SK-N-SH treated with all-trans-retinoic acid at 6 μM for 48 hours (cell line): ENCODE data around the gene LMBR1.
"Not testable (repeated sequence)": the region's sequence is repeated elsewhere in the genome, so short reads cannot be mapped to it uniquely, and the experiment has no call there.

Experiments used
- ATAC-seq: fragments of 200-7000 bp; cut with Tn5 transposase; 3 replicates; pipeline ENCODE4 v1.9.1; 2020; ENCODE audit warnings: mild to moderate bottlenecking, moderate library complexity
- ARNTL ChIP-seq: fragments of 450-650 bp; formaldehyde crosslinking; IDR thresholded peaks from 2 replicates; pipeline ENCODE4 v1.5.0; 2020; ENCODE audit warnings: low read depth, mild to moderate bottlenecking, moderate library complexity, borderline replicate concordance
- BACH2 ChIP-seq: fragments of 250-450 bp; sonication (Bioruptor Pico); IDR thresholded peaks from 2 replicates; pipeline ENCODE4 v1.9.0; 2021; ENCODE audit warnings: mild to moderate bottlenecking, borderline replicate concordance
- CREB5 ChIP-seq: fragments of 250-450 bp; sonication (Bioruptor Pico); IDR thresholded peaks from 2 replicates; pipeline ENCODE4 v1.5.1; 2020; ENCODE audit warnings: low read depth, mild to moderate bottlenecking, moderate library complexity
- CSDC2 ChIP-seq: fragments of 250-450 bp; sonication (Bioruptor Pico); IDR thresholded peaks from 2 replicates; pipeline ENCODE4 v1.5.0; 2020; ENCODE audit warnings: mild to moderate bottlenecking, moderate library complexity
- ESRRG ChIP-seq: fragments of 250-450 bp; sonication (Bioruptor Pico); IDR thresholded peaks from 2 replicates; pipeline ENCODE4 v1.6.1; 2021; ENCODE audit warnings: mild to moderate bottlenecking
- GLIS3 ChIP-seq: fragments of 250-450 bp; sonication (Bioruptor Pico); IDR thresholded peaks from 2 replicates; pipeline ENCODE4 v1.5.0; 2020; ENCODE audit warnings: mild to moderate bottlenecking, moderate library complexity
- ISL1 ChIP-seq: fragments of 250-450 bp; sonication (Bioruptor Pico); IDR thresholded peaks from 2 replicates; pipeline ENCODE4 v2.1.2; 2022; ENCODE audit warnings: mild to moderate bottlenecking, moderate library complexity
- OSR1 ChIP-seq: fragments of 250-450 bp; sonication (Bioruptor Pico); IDR thresholded peaks from 2 replicates; pipeline ENCODE4 v1.8.0; 2022; ENCODE audit warnings: moderate library complexity, mild to moderate bottlenecking, inconsistent platforms
- POU6F1 ChIP-seq: fragments of 250-450 bp; sonication (Bioruptor Pico); IDR thresholded peaks from 2 replicates; pipeline ENCODE4 v1.8.0; 2021; ENCODE audit warnings: low read depth, mild to moderate bottlenecking, moderate library complexity, borderline replicate concordance
- RARB ChIP-seq: fragments of 250-450 bp; sonication (Bioruptor Pico); IDR thresholded peaks from 2 replicates; pipeline ENCODE4 v1.8.0; 2021; ENCODE audit warnings: mild to moderate bottlenecking, moderate library complexity
- SNAI2 ChIP-seq: fragments of 250-450 bp; sonication (Bioruptor Pico); IDR thresholded peaks from 2 replicates; pipeline ENCODE4 v1.5.0; 2020; ENCODE audit warnings: mild to moderate bottlenecking, moderate library complexity
- TCF4 ChIP-seq: fragments of 250-450 bp; sonication (Bioruptor Pico); IDR thresholded peaks from 2 replicates; pipeline ENCODE4 v1.8.0; 2021; ENCODE audit warnings: mild to moderate bottlenecking, moderate library complexity, borderline replicate concordance
- TOX ChIP-seq: fragments of 250-450 bp; sonication (Bioruptor Pico); IDR thresholded peaks from 2 replicates; pipeline ENCODE4 v1.8.0; 2021; ENCODE audit warnings: mild to moderate bottlenecking, moderate library complexity, borderline replicate concordance
- ZC3H10 ChIP-seq: fragments of 250-450 bp; sonication (Bioruptor Pico); IDR thresholded peaks from 2 replicates; pipeline ENCODE4 v1.5.1; 2021; ENCODE audit warnings: mild to moderate bottlenecking, moderate library complexity
- ZFP3 ChIP-seq: fragments of 250-450 bp; sonication (Bioruptor Pico); IDR thresholded peaks from 2 replicates; pipeline ENCODE4 v1.5.0; 2020; ENCODE audit warnings: mild to moderate bottlenecking, moderate library complexity
- ZFP30 ChIP-seq: fragments of 450-650 bp; formaldehyde crosslinking; IDR thresholded peaks from 2 replicates; pipeline ENCODE4 v1.5.0; 2022; ENCODE audit warnings: mild to moderate bottlenecking, moderate library complexity
- ZNF565 ChIP-seq: fragments of 450-650 bp; formaldehyde crosslinking; conservative IDR thresholded peaks from 2 replicates; pipeline ENCODE4 v1.5.0; 2020; ENCODE audit warnings: low read depth, mild to moderate bottlenecking, moderate library complexity
- ZNF70 ChIP-seq: fragments of 450-650 bp; formaldehyde crosslinking; IDR thresholded peaks from 2 replicates; pipeline ENCODE4 v1.5.0; 2020; ENCODE audit warnings: mild to moderate bottlenecking, moderate library complexity
- ZNF8 ChIP-seq: fragments of 450-650 bp; formaldehyde crosslinking; IDR thresholded peaks from 2 replicates; pipeline ENCODE4 v1.5.0; 2020; ENCODE audit warnings: mild to moderate bottlenecking, moderate library complexity
- TF ChIP-seq, protein P1 (sequence below): fragments of 250-450 bp; sonication (Bioruptor Pico); IDR thresholded peaks from 2 replicates; pipeline ENCODE4 v1.8.0; 2020; ENCODE audit warnings: mild to moderate bottlenecking, moderate library complexity, borderline replicate concordance
- TF ChIP-seq, protein P2 (sequence below): fragments of 250-450 bp; sonication (Bioruptor Pico); IDR thresholded peaks from 2 replicates; pipeline ENCODE4 v1.5.0; 2020; ENCODE audit warnings: mild to moderate bottlenecking, moderate library complexity

Gene LMBR1

GRCh38 chr7:156811706-156812105 is 81.3 kb downstream of the LMBR1 start:
- no peak for TF ChIP-seq BACH2
- no peak for TF ChIP-seq ZNF565
- TF ChIP-seq ESRRG (CRISPR knock-in tag): no peak
- no peak for TF ChIP-seq RARB (CRISPR knock-in tag)
- TF ChIP-seq ISL1 (CRISPR knock-in tag): no peak
- no peak for TF ChIP-seq OSR1 (CRISPR knock-in tag)
- TF ChIP-seq TOX (CRISPR knock-in tag): no peak
- TF ChIP-seq, protein P1, sequence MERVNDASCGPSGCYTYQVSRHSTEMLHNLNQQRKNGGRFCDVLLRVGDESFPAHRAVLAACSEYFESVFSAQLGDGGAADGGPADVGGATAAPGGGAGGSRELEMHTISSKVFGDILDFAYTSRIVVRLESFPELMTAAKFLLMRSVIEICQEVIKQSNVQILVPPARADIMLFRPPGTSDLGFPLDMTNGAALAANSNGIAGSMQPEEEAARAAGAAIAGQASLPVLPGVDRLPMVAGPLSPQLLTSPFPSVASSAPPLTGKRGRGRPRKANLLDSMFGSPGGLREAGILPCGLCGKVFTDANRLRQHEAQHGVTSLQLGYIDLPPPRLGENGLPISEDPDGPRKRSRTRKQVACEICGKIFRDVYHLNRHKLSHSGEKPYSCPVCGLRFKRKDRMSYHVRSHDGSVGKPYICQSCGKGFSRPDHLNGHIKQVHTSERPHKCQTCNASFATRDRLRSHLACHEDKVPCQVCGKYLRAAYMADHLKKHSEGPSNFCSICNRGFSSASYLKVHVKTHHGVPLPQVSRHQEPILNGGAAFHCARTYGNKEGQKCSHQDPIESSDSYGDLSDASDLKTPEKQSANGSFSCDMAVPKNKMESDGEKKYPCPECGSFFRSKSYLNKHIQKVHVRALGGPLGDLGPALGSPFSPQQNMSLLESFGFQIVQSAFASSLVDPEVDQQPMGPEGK (CRISPR knock-in tag): no peak
- no peak for TF ChIP-seq ZNF8
- no peak for TF ChIP-seq SNAI2
- no peak for TF ChIP-seq ARNTL (CRISPR knock-in tag)
- no peak for TF ChIP-seq TCF4 (CRISPR knock-in tag)
- no peak for TF ChIP-seq POU6F1
- TF ChIP-seq GLIS3 (CRISPR knock-in tag): no peak
- TF ChIP-seq, protein P2, sequence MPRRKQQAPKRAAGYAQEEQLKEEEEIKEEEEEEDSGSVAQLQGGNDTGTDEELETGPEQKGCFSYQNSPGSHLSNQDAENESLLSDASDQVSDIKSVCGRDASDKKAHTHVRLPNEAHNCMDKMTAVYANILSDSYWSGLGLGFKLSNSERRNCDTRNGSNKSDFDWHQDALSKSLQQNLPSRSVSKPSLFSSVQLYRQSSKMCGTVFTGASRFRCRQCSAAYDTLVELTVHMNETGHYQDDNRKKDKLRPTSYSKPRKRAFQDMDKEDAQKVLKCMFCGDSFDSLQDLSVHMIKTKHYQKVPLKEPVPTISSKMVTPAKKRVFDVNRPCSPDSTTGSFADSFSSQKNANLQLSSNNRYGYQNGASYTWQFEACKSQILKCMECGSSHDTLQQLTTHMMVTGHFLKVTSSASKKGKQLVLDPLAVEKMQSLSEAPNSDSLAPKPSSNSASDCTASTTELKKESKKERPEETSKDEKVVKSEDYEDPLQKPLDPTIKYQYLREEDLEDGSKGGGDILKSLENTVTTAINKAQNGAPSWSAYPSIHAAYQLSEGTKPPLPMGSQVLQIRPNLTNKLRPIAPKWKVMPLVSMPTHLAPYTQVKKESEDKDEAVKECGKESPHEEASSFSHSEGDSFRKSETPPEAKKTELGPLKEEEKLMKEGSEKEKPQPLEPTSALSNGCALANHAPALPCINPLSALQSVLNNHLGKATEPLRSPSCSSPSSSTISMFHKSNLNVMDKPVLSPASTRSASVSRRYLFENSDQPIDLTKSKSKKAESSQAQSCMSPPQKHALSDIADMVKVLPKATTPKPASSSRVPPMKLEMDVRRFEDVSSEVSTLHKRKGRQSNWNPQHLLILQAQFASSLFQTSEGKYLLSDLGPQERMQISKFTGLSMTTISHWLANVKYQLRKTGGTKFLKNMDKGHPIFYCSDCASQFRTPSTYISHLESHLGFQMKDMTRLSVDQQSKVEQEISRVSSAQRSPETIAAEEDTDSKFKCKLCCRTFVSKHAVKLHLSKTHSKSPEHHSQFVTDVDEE (CRISPR knock-in tag): no peak
- no peak for TF ChIP-seq CSDC2
- no peak for TF ChIP-seq ZNF70 (CRISPR knock-in tag)
- TF ChIP-seq ZFP30 (CRISPR knock-in tag): no peak
- TF ChIP-seq ZFP3 (CRISPR knock-in tag): no peak
- no peak for ATAC-seq

DNA sequence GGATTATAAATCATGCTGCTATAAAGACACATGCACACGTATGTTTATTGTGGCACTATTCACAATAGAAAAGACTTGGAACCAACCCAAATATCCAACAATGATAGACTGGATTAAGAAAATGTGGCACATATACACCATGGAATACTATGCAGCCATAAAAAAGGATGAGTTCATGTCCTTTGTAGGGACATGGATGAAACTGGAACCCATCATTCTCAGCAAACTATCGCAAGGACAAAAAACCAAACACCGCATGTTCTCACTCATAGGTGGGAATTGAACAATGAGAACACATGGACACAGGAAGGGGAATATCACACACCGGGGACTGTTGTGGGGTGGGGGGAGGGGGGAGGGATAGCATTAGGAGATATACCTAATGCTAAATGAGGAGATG is 89.3 kb downstream of the LMBR1 start:
- ATAC-seq: not testable (repeated sequence)

DNA sequence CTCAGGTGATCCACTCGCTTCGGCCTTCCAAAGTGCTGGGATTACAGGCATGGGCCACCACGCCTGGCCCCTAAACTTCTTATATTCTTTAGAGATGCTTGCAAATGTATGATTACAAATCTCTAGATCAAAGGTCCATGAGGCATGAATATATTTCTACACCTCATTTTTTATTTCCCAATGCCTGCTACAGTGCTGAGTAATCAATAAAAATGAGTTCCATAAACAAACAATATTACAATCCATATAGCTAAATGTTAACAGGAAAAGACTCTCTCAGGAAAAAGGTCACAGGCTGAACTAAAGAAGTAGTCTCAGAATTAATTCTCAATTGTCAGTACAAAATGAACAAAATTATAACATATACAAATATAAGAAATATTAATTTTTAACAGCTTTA is 90.8 kb downstream of the LMBR1 start:
- ATAC-seq: no peak
- no peak for TF ChIP-seq ZNF8
- TF ChIP-seq CREB5 (CRISPR knock-in tag): no peak
- TF ChIP-seq, protein P2 (CRISPR knock-in tag): no peak
- TF ChIP-seq, protein P1 (CRISPR knock-in tag): no peak
- no peak for TF ChIP-seq ZC3H10
- no peak for TF ChIP-seq TOX (CRISPR knock-in tag)
- TF ChIP-seq ZFP3 (CRISPR knock-in tag): no peak
- TF ChIP-seq RARB (CRISPR knock-in tag): no peak
- no peak for TF ChIP-seq ZNF565
